Prostate gland (tissue), 2 donors: ENCODE data around the gene HCRT. TPM values are rescaled to one million over a fixed set of nuclear protein-coding genes. Genes with fewer than 3 reads are reported as not detected.
A peak's percentile ranks its signal among the peaks of the same experiment; 100 is the strongest.

ENCODE experiments used
- DNase-seq: peaks from one replicate; pipeline ENCODE4 v3.0.0-alpha.2; 2019; ENCODE audit warnings: low spot score
- H3K27ac ChIP-seq, 2 donors: fragments of 200-600 bp; sonication (generic); 2 replicates each; pipeline ENCODE4 v1.5.1; 2017 to 2019
- H3K27me3 ChIP-seq: fragments of 200-600 bp; sonication (generic); replicated peaks from 2 replicates; pipeline ENCODE4 v1.5.1; 2019; ENCODE audit not compliant: insufficient read depth
- H3K36me3 ChIP-seq, 2 donors: fragments of 200-600 bp; sonication (generic); 1 replicate in 1 of 2; 2 replicates in 1 of 2; pipeline versions ENCODE4 v1.5.1 to v1.8.1; 2017 to 2019
- H3K4me1 ChIP-seq: fragments of 200-600 bp; sonication (generic); replicated peaks from 2 replicates; pipeline ENCODE4 v1.5.1; 2019
- H3K4me3 ChIP-seq, 2 donors: fragments of 200-600 bp; sonication (generic); 2 replicates each; pipeline ENCODE4 v1.5.1; 2017 to 2019
- H3K9me3 ChIP-seq: fragments of 200-600 bp; sonication (generic); 2 replicates; pipeline ENCODE4 v1.5.1; 2017
- POLR2A ChIP-seq: fragments of 450-650 bp; IDR thresholded peaks from one replicate; pipeline ENCODE4 v1.6.1; 2016; ENCODE audit warnings: antibody characterized with exemption, mild to moderate bottlenecking
- POLR2AphosphoS5 ChIP-seq: sonication (generic); formaldehyde crosslinking; IDR thresholded peaks from one replicate; pipeline ENCODE4 v1.6.1; 2017; ENCODE audit warnings: antibody characterized with exemption
- whole genome bisulfite sequencing: methylation state at CpG from one replicate; pipeline ENCODE4 v1.1.5; 2018; 5-methylcytosine and 5-hydroxymethylcytosine counted together
- intact Hi-C: fragments of 100-400 bp; cut with DNase I; formaldehyde crosslinking; loops from one replicate; pipeline ENCODE4 v1.14.2; 2022
- total RNA-seq, 2 donors: library from RNA; depleted of rRNA; stranded (reverse); fragments of >200 nt; gene quantifications; one replicate each; pipeline ENCODE4 v1.1.0, GENCODE V29; 2016
- TF ChIP-seq, protein P1 (sequence below), 4 experiments: fragments of 200-600 bp in 2 of 4; fragments of 450-650 bp in 2 of 4; sonication (generic) in 2 of 4; IDR thresholded peaks; 1 replicate in 3 of 4; 2 replicates in 1 of 4; pipeline ENCODE4 v1.5.1; 2016 to 2019; ENCODE audit warnings: antibody characterized with exemption in 4 of 4, mild to moderate bottlenecking in 2 of 4, moderate library complexity in 2 of 4

HCRT gene
- total RNA-seq, 2 donors from 2014 or later = not detected

DNA sequence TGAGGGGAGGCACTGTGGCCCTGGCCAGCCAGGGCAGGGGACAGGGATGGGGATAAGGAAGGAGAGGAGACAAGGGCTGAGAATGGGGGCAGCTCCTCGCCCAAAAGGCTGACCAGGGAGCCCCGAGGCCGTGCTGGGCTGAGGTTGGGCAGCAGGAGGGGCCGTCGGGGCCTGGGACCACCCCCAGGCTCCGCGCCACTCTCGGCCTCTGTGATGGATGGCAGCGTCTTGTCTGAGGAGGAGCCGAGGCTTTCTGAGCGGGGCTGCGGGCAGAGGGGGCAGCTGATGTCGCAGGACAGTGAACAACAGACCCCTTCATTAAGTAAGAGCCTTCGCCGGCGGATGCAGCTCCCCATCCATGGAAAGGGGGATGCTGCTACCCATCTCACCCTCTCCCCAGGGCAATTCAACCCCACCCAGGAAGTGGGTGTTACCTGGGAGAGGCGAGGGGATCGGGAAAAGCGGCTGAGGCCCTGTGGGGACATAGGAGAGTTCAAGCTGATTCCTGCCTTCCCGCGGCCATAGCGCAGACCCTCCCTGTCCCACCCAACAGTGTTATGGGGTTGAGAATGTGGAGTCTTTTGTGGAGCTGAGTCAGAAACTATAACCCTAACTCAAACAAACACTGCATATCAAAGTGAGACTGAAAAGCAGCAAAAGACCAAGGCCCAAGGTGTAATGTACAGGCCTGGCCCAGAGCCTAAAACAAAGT, 21.4 kb downstream of the HCRT start:
- Histone ChIP-seq H3K9me3 (no peaks in the 10 kb centered on the region), H3K4me3 (no peak overlapping the region), H3K27ac (no peak overlapping the region), H3K36me3 (no peaks in the 10 kb centered on the region), H3K27me3 (no peaks in the 10 kb centered on the region), H3K4me1 (no peaks in the 10 kb centered on the region)
- intact Hi-C loops = no loop called here
- TF ChIP-seq, protein P1, sequence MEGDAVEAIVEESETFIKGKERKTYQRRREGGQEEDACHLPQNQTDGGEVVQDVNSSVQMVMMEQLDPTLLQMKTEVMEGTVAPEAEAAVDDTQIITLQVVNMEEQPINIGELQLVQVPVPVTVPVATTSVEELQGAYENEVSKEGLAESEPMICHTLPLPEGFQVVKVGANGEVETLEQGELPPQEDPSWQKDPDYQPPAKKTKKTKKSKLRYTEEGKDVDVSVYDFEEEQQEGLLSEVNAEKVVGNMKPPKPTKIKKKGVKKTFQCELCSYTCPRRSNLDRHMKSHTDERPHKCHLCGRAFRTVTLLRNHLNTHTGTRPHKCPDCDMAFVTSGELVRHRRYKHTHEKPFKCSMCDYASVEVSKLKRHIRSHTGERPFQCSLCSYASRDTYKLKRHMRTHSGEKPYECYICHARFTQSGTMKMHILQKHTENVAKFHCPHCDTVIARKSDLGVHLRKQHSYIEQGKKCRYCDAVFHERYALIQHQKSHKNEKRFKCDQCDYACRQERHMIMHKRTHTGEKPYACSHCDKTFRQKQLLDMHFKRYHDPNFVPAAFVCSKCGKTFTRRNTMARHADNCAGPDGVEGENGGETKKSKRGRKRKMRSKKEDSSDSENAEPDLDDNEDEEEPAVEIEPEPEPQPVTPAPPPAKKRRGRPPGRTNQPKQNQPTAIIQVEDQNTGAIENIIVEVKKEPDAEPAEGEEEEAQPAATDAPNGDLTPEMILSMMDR (IDR thresholded peaks at IDR 0.05) = no peak
- TF ChIP-seq POLR2AphosphoS5 (no peak), POLR2A (no peak)
- no peak for DNase-seq
- WGBS = 54% methylated on average over 22 of the region's 22 CpGs

- WGBS = 54% methylated on average over 8 of the region's 8 CpGs
- Histone ChIP-seq H3K4me3 (no peak overlapping the region), H3K9me3 (no peaks in the 10 kb centered on the region), H3K27ac (no peak overlapping the region), H3K27me3 (no peaks in the 10 kb centered on the region), H3K4me1 (no peaks in the 10 kb centered on the region), H3K36me3 (no peaks in the 10 kb centered on the region)
- TF ChIP-seq POLR2A = no peak
- TF ChIP-seq, protein P1 (IDR thresholded peaks at IDR 0.05) = peak in 1 of 4 experiments; percentile 10
- intact Hi-C loops = no loop called here
- no peak for DNase-seq
These were observed 22.1 kb downstream of the HCRT start for GRCh38 chr17:42163113-42163512.

DNA sequence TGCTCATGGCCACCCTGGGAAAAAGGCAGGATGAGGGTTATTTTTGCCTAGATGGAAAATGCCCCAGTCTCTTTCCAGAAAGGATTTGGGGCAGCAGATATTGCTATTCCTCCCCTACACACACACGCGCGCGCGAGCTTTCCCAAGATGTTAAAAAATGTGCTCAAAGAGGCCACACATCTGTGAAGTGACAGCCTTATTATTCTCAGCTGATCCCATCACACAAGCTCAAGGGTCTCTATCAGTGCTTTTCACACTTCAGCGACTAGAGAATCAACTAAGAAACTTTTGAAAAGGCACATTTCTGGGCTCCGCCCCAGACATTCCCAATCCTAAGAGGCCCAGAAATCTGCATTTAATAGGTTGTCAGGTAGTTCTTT, 24.7 kb downstream of the HCRT start:
- TF ChIP-seq POLR2AphosphoS5 (no peak), POLR2A (no peak)
- TF ChIP-seq, protein P1 (IDR thresholded peaks at IDR 0.05) = no peak
- 91% methylated on average over 7 of the region's 7 CpGs for WGBS
- no peaks in the 10 kb centered on the region for H3K9me3 ChIP-seq
- no peaks in the 10 kb centered on the region for H3K27me3 ChIP-seq
- no peaks in the 10 kb centered on the region for H3K4me1 ChIP-seq
- intact Hi-C loops = no loop called here
- DNase-seq = no peak
- H3K27ac ChIP-seq = no peak overlapping the region
- no peak overlapping the region for H3K4me3 ChIP-seq
- no peaks in the 10 kb centered on the region for H3K36me3 ChIP-seq

DNA sequence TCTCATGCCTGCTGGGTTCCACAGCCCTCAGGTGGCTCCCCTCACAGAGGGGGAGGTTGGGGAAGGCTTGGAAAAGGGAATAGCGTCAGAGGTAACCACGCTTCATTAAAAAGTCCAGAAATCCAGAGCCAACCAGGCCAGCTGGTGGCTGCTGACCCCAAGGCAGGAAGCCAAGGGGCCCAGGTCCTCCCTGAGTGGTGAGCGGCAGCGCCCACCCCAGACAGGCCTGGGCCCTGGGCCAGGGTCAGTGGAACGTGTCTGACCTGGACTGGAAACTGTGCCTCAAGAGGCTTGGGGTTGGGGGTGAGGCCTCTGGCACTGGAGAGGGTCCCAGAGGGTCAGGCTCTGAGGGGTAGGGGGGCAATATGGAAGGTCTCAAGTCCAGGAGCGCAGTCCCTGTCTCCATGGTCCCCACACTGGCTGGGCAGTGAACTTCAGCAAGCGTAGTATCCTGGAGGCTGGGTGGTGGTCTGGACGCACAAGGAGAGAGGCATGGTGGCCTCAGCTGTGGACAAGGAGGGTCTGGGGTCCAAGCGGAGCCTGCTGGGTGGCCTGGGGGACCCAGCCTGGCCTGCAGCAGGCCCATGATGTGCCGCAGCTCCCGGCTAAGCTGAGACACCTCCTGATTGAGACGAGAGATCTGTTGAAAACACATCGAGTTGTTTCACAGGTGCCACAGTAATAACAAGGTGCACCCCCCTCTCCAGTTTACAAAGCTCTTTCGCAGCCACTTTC, 25.3 kb downstream of the HCRT start:
- intact Hi-C loops = no loop called here
- no peaks in the 10 kb centered on the region for H3K9me3 ChIP-seq
- no peak overlapping the region for H3K27ac ChIP-seq
- H3K36me3 ChIP-seq = no peaks in the 10 kb centered on the region
- no peak overlapping the region for H3K4me3 ChIP-seq
- WGBS = 71% methylated on average over 14 of the region's 14 CpGs
- no peaks in the 10 kb centered on the region for H3K4me1 ChIP-seq
- no peak for DNase-seq
- H3K27me3 ChIP-seq = no peaks in the 10 kb centered on the region
- no peak for TF ChIP-seq POLR2A
- TF ChIP-seq, protein P1 (IDR thresholded peaks at IDR 0.05) = no peak
- no peak for TF ChIP-seq POLR2AphosphoS5
